ENCODE data around the gene CAMTA1.
"Not testable (repeated sequence)": the region's sequence is repeated elsewhere in the genome, so short reads cannot be mapped to it uniquely, and the experiment has no call there.

CAMTA1 gene

GRCh38 chr1:7780976-7781375 lies 995.7 kb downstream of the CAMTA1 start:
- no peak for DNase-seq (ENCODE audit: low spot score)

- no peak for DNase-seq (ENCODE audit: low spot score)
These were observed 996.2 kb downstream of the CAMTA1 start for GRCh38 chr1:7781501-7781900.

- no peak for DNase-seq (ENCODE audit: low spot score)
These were observed 996.8 kb downstream of the CAMTA1 start for GRCh38 chr1:7781923-7782495.

- peak; percentile 77 for DNase-seq (ENCODE audit: low spot score)
These were observed 998.0 kb downstream of the CAMTA1 start for GRCh38 chr1:7783178-7783711.

GRCh38 chr1:7783826-7784491 lies 998.7 kb downstream of the CAMTA1 start, which contains the start of gene PER3:
Gene PER3, plus strand, starts transcription at chr1:7784291. Its CDS starts 587 bp downstream, at chr1:7784878.
- DNase-seq (ENCODE audit: low spot score), result peak; percentile 97

GRCh38 chr1:7784492-7785071 lies 999.3 kb downstream of the CAMTA1 start:
- no peak for DNase-seq (ENCODE audit: low spot score)

- DNase-seq (ENCODE audit: low spot score), result no peak
These were observed 999.9 kb downstream of the CAMTA1 start for GRCh38 chr1:7785108-7785507.

- no peak for DNase-seq (ENCODE audit: low spot score)
These were observed 1001.5 kb downstream of the CAMTA1 start for GRCh38 chr1:7786795-7787194.

GRCh38 chr1:7789828-7790227 lies 1004.6 kb downstream of the CAMTA1 start:
- no peak for DNase-seq (ENCODE audit: low spot score)

GRCh38 chr1:7791027-7791426 lies 1005.8 kb downstream of the CAMTA1 start:
- not testable (repeated sequence) for DNase-seq (ENCODE audit: low spot score)

GRCh38 chr1:7795406-7795805 lies 1010.2 kb downstream of the CAMTA1 start:
- DNase-seq (ENCODE audit: low spot score), result no peak

- no peak for DNase-seq (ENCODE audit: low spot score)
These were observed 1020.2 kb downstream of the CAMTA1 start for GRCh38 chr1:7805460-7805859.

- DNase-seq (ENCODE audit: low spot score), result no peak
These were observed 1023.1 kb downstream of the CAMTA1 start for GRCh38 chr1:7808253-7808844.

- no peak for DNase-seq (ENCODE audit: low spot score)
These were observed 1024.5 kb downstream of the CAMTA1 start for GRCh38 chr1:7809742-7810141.

GRCh38 chr1:7810395-7810794 lies 1025.1 kb downstream of the CAMTA1 start:
- no peak for DNase-seq (ENCODE audit: low spot score)

GRCh38 chr1:7811476-7811875 lies 1026.2 kb downstream of the CAMTA1 start:
- no peak for DNase-seq (ENCODE audit: low spot score)

- DNase-seq (ENCODE audit: low spot score), result no peak
These were observed 1028.6 kb downstream of the CAMTA1 start for GRCh38 chr1:7813677-7814373.

Data from left forelimb (tissue), 1 donor.